GM19452 (cell line): Measurements from ENCODE around the gene UTP20.

Source experiments
- ATAC-seq: cut with Tn5 transposase; IDR thresholded peaks from one replicate; pipeline ENCODE4 v1.9.1; 2021; ENCODE audit not compliant: unreplicated experiment

Gene UTP20

GRCh38 chr12:101280006-101280505 is at the start of gene UTP20:
Gene UTP20, plus strand, starts transcription at chr12:101280105. Its CDS starts 178 bp downstream, at chr12:101280283.
- ATAC-seq: peak; percentile 99

- ATAC-seq: no peak
These were observed 49.4 kb upstream of the UTP20 start for GRCh38 chr12:101230547-101230946.

- ATAC-seq: no peak
These were observed 48.3 kb upstream of the UTP20 start for GRCh38 chr12:101231636-101232035.

- no peak for ATAC-seq
These were observed 44.2 kb upstream of the UTP20 start for GRCh38 chr12:101235686-101236085.

- ATAC-seq: no peak
These were observed 41.6 kb upstream of the UTP20 start for GRCh38 chr12:101238306-101238705.

- no peak for ATAC-seq
These were observed 41.0 kb upstream of the UTP20 start for GRCh38 chr12:101238800-101239329.

- no peak for ATAC-seq
These were observed 36.8 kb upstream of the UTP20 start for GRCh38 chr12:101243074-101243473.

GRCh38 chr12:101243616-101244015 is 36.3 kb upstream of the UTP20 start:
- ATAC-seq: no peak

GRCh38 chr12:101256266-101256665 is 23.6 kb upstream of the UTP20 start:
- ATAC-seq: no peak

- ATAC-seq: no peak
These were observed 22.5 kb upstream of the UTP20 start for GRCh38 chr12:101257357-101257756.

- no peak for ATAC-seq
These were observed 12.8 kb upstream of the UTP20 start for GRCh38 chr12:101267111-101267510.

- ATAC-seq: no peak
These were observed 3.5 kb upstream of the UTP20 start for GRCh38 chr12:101276433-101276832.

- ATAC-seq: no peak
These were observed 2.5 kb upstream of the UTP20 start for GRCh38 chr12:101277443-101277842.

- no peak for ATAC-seq
These were observed 7.5 kb downstream of the UTP20 start for GRCh38 chr12:101287357-101287756.

GRCh38 chr12:101297661-101298060 is 17.8 kb downstream of the UTP20 start:
- ATAC-seq: no peak

- ATAC-seq: no peak
These were observed 18.5 kb downstream of the UTP20 start for GRCh38 chr12:101298426-101298825.

- ATAC-seq: no peak
These were observed 19.4 kb downstream of the UTP20 start for GRCh38 chr12:101299346-101299745.

- ATAC-seq: no peak
These were observed 20.0 kb downstream of the UTP20 start for GRCh38 chr12:101299931-101300330.

- no peak for ATAC-seq
These were observed 22.8 kb downstream of the UTP20 start for GRCh38 chr12:101302741-101303140.

GRCh38 chr12:101305226-101305779 is 25.4 kb downstream of the UTP20 start:
- no peak for ATAC-seq

GRCh38 chr12:101305794-101306193 is 25.9 kb downstream of the UTP20 start:
- ATAC-seq: no peak

- ATAC-seq: no peak
These were observed 42.6 kb downstream of the UTP20 start for GRCh38 chr12:101322480-101322879.

GRCh38 chr12:101323255-101323654 is 43.4 kb downstream of the UTP20 start:
- ATAC-seq: no peak
